ENCODE data around the gene URB2.

Gene URB2

DNA sequence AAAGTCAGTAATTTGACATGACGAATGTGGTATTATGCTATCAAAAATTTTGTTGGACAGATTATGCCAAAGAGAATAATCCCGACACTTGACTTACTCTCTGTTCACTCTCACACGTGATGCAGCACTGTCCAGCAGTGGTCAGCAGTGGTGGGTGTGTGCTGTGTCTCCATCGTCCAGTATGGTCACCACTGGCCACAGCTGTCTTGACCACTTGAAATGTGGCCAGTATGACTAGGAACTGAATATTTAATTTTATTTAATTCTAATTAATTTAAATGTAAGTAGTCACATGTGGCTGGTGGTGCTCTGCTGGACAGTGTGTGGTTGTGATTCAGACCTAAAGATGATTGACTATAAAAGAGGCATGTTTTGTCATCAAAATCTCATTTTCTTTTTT lies 24.0 kb downstream of the URB2 start:
- no peak for DNase-seq

- DNase-seq: no peak
Observed at GRCh38 chr1:229651546-229651945, 25.5 kb downstream of the URB2 start.

DNA sequence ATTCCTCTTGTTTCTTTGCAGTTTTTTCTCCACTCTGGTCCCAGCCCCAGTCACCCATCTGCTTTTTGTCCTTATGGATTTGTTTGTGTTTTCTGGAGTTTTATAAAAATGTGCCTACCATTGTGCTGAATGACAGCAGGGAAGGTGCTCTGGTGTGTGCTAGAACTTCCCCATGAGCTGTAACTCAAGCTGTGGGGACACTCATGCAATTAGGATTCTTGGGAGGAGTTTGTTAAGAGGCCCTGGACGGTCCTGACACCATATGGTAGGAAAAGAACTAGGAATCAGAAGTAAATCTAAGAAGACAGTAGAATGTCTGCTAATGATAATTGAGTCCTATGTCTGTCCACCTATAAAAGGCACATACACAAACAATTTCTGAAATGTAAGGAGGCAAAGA lies 27.4 kb downstream of the URB2 start:
- DNase-seq: no peak

DNA sequence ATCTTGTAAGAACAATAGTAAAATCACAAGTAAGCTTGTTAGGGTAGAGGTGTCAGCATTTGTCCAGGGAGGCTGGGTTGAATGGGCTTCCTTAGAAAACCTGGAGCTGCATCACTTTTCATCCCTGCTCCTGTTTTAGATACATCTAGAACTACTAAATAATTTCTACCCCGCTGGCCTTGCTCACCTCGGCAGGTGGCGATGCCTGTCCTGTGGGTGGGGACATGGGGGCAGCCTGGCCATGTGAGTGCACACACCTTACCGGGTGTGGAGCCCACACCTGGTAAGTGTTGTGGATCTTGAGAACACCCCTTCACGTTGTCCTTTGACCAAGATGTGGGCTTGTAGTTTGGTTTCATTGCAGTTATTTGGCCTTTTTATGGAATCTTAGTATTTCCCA lies 29.7 kb downstream of the URB2 start:
- no peak for DNase-seq

DNA sequence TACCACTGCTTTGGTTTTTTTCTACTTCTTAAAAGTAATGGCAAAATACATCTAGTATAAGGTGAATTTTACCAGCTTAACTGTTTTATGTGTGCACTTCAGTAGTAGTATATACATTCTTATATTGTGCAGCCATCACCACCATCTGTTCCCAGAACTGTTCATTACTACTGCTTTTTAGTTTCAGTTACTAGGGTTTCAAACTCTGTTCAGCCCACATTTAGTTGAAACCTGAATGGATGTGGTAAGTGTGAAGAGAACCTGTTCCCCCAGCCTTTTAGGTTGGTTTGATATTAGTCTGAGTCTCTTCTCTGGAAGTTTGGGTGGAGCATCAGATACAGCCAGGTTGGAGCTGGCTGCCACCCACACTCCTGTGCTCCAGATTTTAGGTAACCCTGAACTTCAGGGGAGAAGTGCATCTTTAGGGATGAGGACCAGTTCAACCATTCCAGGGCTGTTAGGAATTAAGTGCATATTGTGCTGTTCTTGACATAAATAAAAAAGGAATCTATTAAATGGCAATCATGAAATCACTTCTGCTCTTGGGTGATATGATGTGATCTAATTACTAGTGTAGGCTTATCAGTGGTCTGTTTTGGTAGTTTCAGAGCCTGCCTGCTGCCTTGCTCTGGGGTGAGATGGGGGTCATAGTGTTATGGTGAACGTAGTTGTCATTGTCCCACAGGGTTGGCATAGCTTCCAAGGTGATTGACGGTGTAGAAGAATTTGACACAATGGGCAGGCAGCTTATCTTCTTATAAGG lies 32.1 kb downstream of the URB2 start:
- no peak for DNase-seq

DNA sequence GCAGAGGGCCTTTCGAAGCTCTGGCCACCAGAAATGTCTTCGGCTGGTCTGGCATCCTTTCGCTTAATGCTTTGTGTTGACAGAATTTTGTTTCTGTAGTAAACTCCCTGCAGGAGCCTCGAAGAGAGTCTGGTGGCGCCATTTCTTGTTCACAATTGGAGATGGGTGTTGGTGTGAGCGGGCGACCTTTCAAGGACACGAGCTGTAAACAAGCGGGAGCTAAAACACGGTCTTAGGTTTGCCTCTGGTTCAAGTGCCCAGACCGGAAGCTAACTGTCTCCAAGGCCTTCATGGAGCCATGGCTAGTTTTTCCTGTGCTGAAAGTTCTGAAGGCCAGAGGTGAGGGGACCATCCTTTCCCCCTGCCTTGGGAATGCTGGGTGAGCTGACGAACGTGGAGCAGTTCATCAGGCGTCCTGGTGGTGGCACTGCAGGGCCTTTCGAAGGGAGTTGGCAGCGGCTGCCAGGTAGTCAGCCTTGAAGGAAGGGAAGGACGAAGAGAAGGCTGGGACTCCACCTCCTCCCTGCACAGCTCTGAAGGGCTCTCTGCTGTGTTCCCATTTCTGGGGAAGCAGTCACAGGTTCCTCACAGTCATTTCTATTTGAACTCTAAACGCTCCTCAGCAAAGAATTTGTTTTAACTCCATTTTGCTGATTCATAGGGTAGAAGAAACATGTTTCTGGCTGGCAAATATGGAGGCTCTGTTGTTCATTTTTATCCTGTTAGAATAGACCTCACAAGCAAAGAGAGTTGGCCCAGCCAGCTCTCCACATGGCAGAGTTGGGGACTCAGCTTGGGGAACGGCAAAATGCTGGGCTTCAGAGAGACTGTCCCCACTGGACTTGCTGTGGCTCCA lies 35.2 kb downstream of the URB2 start:
- DNase-seq: peak; percentile 55

- DNase-seq: no peak
Observed at GRCh38 chr1:229661897-229662296, 35.9 kb downstream of the URB2 start.

DNA sequence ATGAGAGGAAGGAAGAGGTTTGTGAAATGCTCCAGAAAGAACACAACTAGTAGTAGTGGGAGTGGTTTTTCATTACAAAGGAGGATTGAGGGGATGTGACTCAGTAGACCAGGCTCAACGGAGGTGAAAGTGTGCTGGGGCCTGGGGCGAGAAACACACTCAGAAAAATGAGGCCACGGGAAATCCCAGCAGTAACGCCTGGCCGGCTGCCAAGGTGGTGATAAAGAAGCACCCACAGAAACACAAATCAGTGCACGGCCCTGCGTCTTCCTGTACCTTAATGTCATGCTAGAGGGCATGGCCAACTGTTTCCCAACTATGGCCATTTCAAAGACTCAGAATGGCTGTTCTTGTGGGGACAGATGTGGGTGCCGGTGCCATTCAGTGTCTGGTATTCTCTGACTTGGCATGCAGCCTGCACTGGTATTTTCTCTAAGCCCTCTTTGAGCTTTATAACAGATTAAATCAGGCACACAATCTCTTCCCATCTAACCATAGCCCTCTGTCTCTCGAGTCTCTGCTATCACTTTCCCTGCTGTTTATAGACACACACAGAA lies 38.2 kb downstream of the URB2 start:
- DNase-seq: peak; percentile 82

DNA sequence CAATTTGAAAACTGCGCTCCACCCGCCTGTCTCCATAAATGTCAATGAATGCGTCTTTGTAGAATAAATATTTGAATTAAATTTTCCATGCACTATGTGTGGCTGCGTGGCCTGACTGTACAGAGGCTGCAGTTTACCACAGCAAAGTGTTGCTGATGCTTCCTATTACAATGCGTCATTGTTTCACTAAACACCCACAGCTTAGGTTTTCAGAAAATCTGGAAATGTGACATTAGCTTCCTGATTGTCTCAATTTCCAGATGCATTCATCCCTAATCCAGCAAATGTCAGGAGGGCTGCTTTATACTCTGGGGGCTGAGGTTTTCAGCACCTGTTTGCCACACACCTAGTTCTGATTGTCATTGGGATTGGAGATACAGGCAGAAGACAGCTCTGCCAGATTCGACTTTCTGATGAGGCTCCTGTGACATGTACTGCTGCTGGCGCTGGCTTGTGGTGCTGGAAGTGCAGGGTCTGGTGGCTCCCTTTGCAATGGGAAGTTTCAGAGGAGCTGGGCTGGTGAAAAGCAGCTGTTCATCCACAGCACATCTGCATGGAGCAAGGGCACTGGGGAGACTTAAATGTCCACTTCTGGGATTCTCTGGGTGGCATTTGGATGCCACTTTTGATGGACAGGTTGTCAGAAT lies 40.0 kb downstream of the URB2 start:
- DNase-seq: no peak

- no peak for DNase-seq
Observed at GRCh38 chr1:229666585-229666984, 40.5 kb downstream of the URB2 start.

GRCh38 chr1:229669333-229669732 lies 43.3 kb downstream of the URB2 start:
- no peak for DNase-seq

DNA sequence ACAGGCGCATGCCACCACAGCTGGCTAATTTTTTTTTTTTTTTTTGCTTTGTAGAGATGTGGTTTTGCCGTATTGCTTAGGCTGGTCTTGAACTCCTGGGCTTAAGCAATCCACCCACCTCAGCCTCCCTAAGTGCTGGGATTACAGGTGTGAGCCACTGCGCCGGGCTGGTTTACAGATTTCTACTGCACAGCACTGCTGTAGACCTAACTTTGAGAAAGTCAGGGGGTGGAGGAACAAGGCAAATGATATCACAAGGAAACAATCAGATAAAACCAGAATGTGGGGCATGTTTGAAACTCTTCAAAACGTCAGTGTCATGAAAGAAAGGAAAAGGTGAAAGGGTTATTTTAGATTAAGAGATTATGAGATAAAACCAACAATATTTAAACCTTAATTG lies 45.3 kb downstream of the URB2 start:
- no peak for DNase-seq

GRCh38 chr1:229672246-229672645 lies 46.2 kb downstream of the URB2 start:
- DNase-seq: no peak

- no peak for DNase-seq
Observed at GRCh38 chr1:229674042-229674441, 48.0 kb downstream of the URB2 start.

GRCh38 chr1:229675396-229675795 lies 49.3 kb downstream of the URB2 start:
- no peak for DNase-seq

DNA sequence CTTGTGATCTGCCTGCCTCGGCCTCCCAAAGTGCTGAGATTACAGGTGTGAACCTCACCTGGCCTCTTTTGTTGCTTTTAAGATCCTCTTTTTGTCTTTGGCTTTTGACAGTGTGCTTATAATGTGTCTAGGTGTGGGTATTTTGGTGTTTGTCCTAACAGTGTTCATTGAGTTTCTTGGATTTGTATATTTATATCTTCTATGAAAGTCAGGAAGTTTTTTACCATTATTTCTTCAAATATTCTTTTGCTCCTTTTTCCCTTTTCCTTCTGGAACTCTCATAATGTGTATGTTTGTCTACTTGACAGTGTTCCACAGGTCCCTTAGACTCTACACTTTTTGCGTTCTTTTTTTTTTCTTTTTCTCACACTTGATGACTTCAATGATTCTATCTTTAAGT lies 59.1 kb downstream of the URB2 start:
- no peak for DNase-seq

DNA sequence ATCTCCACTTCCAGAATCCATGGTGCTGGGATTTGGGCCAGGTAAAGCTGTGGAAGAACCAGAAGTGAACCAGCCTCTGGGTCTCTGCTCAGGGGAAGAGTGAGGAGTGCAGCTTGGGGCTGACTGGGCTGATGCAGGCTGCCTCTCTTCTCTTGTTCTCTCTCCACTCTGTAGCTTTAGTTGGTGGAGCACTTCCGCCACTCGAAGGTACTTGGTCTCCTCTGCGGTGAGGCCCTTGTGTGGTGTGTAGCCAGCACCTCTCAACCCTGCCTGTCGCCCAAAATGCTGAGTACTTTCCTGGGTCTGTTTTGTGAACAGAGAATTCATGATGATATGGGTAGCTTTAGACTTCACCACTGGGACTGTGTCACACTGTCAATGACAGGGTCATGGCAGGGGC lies 63.2 kb downstream of the URB2 start:
- no peak for DNase-seq

GRCh38 chr1:229689904-229690303 lies 63.9 kb downstream of the URB2 start:
- DNase-seq: no peak

- DNase-seq: no peak
Observed at GRCh38 chr1:229690662-229691061, 64.6 kb downstream of the URB2 start.

GRCh38 chr1:229691362-229691761 lies 65.3 kb downstream of the URB2 start:
- no peak for DNase-seq

- DNase-seq: no peak
Observed at GRCh38 chr1:229693129-229693900, 67.3 kb downstream of the URB2 start.

- no peak for DNase-seq
Observed at GRCh38 chr1:229694053-229694693, 68.1 kb downstream of the URB2 start.

Measured in stimulated activated naive CD4-positive, alpha-beta T cell treated with Interleukin-2 at 50 U/mL for 16 hours (primary cell).